Testis (tissue), 2 donors: ENCODE data around the gene MGLL.

Source experiments
- CTCF ChIP-seq, 3 experiments: fragments of 450-650 bp in 2 of 3; fragments of 200-600 bp in 1 of 3; sonication (generic) in 1 of 3; IDR thresholded peaks; one replicate each; pipeline ENCODE4 v1.5.1; 2016 to 2019; ENCODE audit warnings: antibody characterized with exemption in 3 of 3, mild to moderate bottlenecking in 2 of 3, moderate library complexity in 1 of 3
- POLR2A ChIP-seq: fragments of 450-650 bp; IDR thresholded peaks from one replicate; pipeline ENCODE4 v1.6.1; 2017; ENCODE audit warnings: antibody characterized with exemption, mild to moderate bottlenecking, moderate library complexity

- TF ChIP-seq CTCF (IDR thresholded peaks at IDR 0.05) (no peak), POLR2A (no peak)
Measured at GRCh38 chr3:127784283-127784682, 38.0 kb downstream of the MGLL start.
